HepG2 (cell line): Measurements from ENCODE around the gene CFAP119. TPM values are rescaled to one million over a fixed set of nuclear protein-coding genes. Genes with fewer than 3 reads are reported as not detected.

Source experiments
- AHDC1 ChIP-seq: sonication (generic); formaldehyde crosslinking; IDR thresholded peaks from 2 replicates; pipeline ENCODE4 v1.5.1; 2020; ENCODE audit warnings: mild to moderate bottlenecking, missing genetic modification reagents, borderline replicate concordance
- BRD4 ChIP-seq: sonication (generic); formaldehyde crosslinking; IDR thresholded peaks from 2 replicates; pipeline ENCODE4 v1.4.0; 2020; ENCODE audit warnings: missing genetic modification reagents
- CHD2 ChIP-seq: IDR thresholded peaks from 2 replicates; pipeline ENCODE4 v1.6.1; 2011; ENCODE audit warnings: low read depth, low read length, improper control_type of control experiment
- KMT2A ChIP-seq: sonication (generic); formaldehyde crosslinking; IDR thresholded peaks from 2 replicates; pipeline ENCODE4 v1.4.0; 2020; ENCODE audit warnings: missing genetic modification reagents
- MAF1 ChIP-seq: sonication (generic); formaldehyde crosslinking; IDR thresholded peaks from 2 replicates; pipeline ENCODE4 v1.5.0; 2020; ENCODE audit warnings: missing genetic modification reagents, borderline replicate concordance
- MEIS2 ChIP-seq: sonication (generic); formaldehyde crosslinking; IDR thresholded peaks from 2 replicates; pipeline ENCODE4 v1.9.0; 2021; ENCODE audit warnings: mild to moderate bottlenecking, missing genetic modification reagents
- NFAT5 ChIP-seq: sonication (generic); formaldehyde crosslinking; IDR thresholded peaks from 2 replicates; pipeline ENCODE4 v1.4.0; 2020; ENCODE audit warnings: missing genetic modification reagents
- PAX8 ChIP-seq: sonication (generic); formaldehyde crosslinking; IDR thresholded peaks from 2 replicates; pipeline ENCODE4 v1.8.0; 2022; ENCODE audit warnings: mild to moderate bottlenecking, missing genetic modification reagents, borderline replicate concordance
- PHF21A ChIP-seq: sonication (generic); formaldehyde crosslinking; IDR thresholded peaks from 2 replicates; pipeline ENCODE4 v1.5.0; 2020; ENCODE audit warnings: mild to moderate bottlenecking, missing genetic modification reagents
- RBFOX2 ChIP-seq: fragments of 200-400 bp; formaldehyde crosslinking; IDR thresholded peaks from 2 replicates; pipeline ENCODE4 v1.6.1; 2017; ENCODE audit warnings: low read depth, mild to moderate bottlenecking, low read length
- YY1 ChIP-seq: IDR thresholded peaks from 2 replicates; pipeline ENCODE4 v1.6.1; 2011; ENCODE audit warnings: low read length, low read depth, moderate library complexity, mild to moderate bottlenecking; ENCODE audit not compliant: insufficient read depth, insufficient replicate concordance
- ZNF256 ChIP-seq: sonication (generic); formaldehyde crosslinking; conservative IDR thresholded peaks from 2 replicates; pipeline ENCODE4 v1.4.0; 2020; ENCODE audit warnings: missing genetic modification reagents
- ZNF556 ChIP-seq: sonication (generic); formaldehyde crosslinking; IDR thresholded peaks from 2 replicates; pipeline ENCODE4 v1.4.0; 2020; ENCODE audit warnings: mild to moderate bottlenecking, missing genetic modification reagents, borderline replicate concordance
- ZSCAN29 ChIP-seq: sonication (generic); formaldehyde crosslinking; conservative IDR thresholded peaks from 2 replicates; pipeline ENCODE4 v1.4.0; 2020; ENCODE audit warnings: mild to moderate bottlenecking, missing genetic modification reagents
- polyA plus RNA-seq, 8 experiments: library from polyadenylated mRNA; depleted of rRNA in 3 of 8; stranded (reverse) in 7 of 8; unstranded in 1 of 8; fragments of >200 nt; fragmentation: Illumina TruSeq in 4 of 8; extraction: Trizol in 4 of 8; gene quantifications; 2 replicates each; pipeline versions ENCODE4 v1.2.1 to v1.2.3, GENCODE V29; 2011 to 2016; ENCODE audit warnings: low read depth in 4 of 8, missing spikeins in 1 of 8, mixed read lengths in 1 of 8; ENCODE audit not compliant: insufficient read depth in 1 of 8
- total RNA-seq, 5 experiments: library from RNA; depleted of rRNA; stranded (reverse); fragments of >200 nt; fragmentation: Illumina TruSeq; extraction: Trizol; gene quantifications; 2 replicates each; pipeline ENCODE4 v1.2.3, GENCODE V29; 2016; ENCODE audit warnings: low read depth in 1 of 5
- TF ChIP-seq, protein P1 (sequence below), 2 experiments: sonication (generic) in 1 of 2; formaldehyde crosslinking in 1 of 2; IDR thresholded peaks; 2 replicates each; pipeline versions ENCODE4 v1.4.0 to v1.6.1; 2018 to 2020; ENCODE audit warnings: missing genetic modification reagents in 2 of 2, borderline replicate concordance in 1 of 2, low read depth in 1 of 2, mild to moderate bottlenecking in 1 of 2, missing biosample characterization in 1 of 2

CFAP119 gene
- total and polyA plus RNA-seq, 2 of the 13 experiments (the other 11 are each of a cell fraction or from before 2014, with no cell fraction given), result 6.4 TPM

- TF ChIP-seq BRD4 (CRISPR knock-in tag), result 0 out of 2 replicates have a peak, but pooled peaks have one; percentile 55
- TF ChIP-seq CHD2, result peak; percentile 90
- TF ChIP-seq ZNF556 (CRISPR knock-in tag), result 0 out of 2 replicates have a peak, but pooled peaks have one; percentile 50
- no peak for TF ChIP-seq PAX8
- TF ChIP-seq ZSCAN29 (CRISPR knock-in tag), result no peak
- TF ChIP-seq AHDC1 (CRISPR knock-in tag), result peak; percentile 13; the same call in 1 of the 2 replicates
- TF ChIP-seq, protein P1, sequence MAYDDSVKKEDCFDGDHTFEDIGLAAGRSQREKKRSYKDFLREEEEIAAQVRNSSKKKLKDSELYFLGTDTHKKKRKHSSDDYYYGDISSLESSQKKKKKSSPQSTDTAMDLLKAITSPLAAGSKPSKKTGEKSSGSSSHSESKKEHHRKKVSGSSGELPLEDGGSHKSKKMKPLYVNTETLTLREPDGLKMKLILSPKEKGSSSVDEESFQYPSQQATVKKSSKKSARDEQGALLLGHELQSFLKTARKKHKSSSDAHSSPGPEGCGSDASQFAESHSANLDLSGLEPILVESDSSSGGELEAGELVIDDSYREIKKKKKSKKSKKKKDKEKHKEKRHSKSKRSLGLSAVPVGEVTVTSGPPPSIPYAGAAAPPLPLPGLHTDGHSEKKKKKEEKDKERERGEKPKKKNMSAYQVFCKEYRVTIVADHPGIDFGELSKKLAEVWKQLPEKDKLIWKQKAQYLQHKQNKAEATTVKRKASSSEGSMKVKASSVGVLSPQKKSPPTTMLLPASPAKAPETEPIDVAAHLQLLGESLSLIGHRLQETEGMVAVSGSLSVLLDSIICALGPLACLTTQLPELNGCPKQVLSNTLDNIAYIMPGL (CRISPR knock-in tag; IDR thresholded peaks at IDR 0.05; ENCODE audit: borderline replicate concordance in 1 of 2, low read depth in 1 of 2), result 0 out of 4 replicates have a peak, but pooled peaks of 1 of the 2 experiments have one; percentile 19
- TF ChIP-seq KMT2A, result peak; percentile 48; the same call in 1 of the 2 replicates
- TF ChIP-seq MEIS2 (CRISPR knock-in tag), result peak; percentile 49; the same call in 1 of the 2 replicates
- peak; percentile 36; the same call in 1 of the 2 replicates for TF ChIP-seq NFAT5 (CRISPR knock-in tag)
- TF ChIP-seq PHF21A, result no peak
- TF ChIP-seq MAF1 (CRISPR knock-in tag), result no peak
- TF ChIP-seq RBFOX2, result peak; percentile 77
- TF ChIP-seq YY1, result peak; percentile 62
- peak; percentile 60; the same call in 1 of the 2 replicates for TF ChIP-seq ZNF256 (CRISPR knock-in tag)
Observed at GRCh38 chr16:30786115-30786935, 24.5 kb upstream of the CFAP119 start (continued).
